Gastroesophageal sphincter (tissue), 4 donors: ENCODE data around the gene DOCK6. TPM values are rescaled to one million over a fixed set of nuclear protein-coding genes. Genes with fewer than 3 reads are reported as not detected.
A peak's percentile ranks its signal among the peaks of the same experiment; 100 is the strongest.

Experiments used
- ATAC-seq: fragments of 150-250 bp; one replicate; pipeline ENCODE4 v1.9.1; 2016; ENCODE audit warnings: mild to moderate bottlenecking, moderate library complexity
- H3K27ac ChIP-seq, 4 donors: fragments of 200-600 bp; sonication (generic) in 3 of 4; 1 replicate in 3 of 4; 2 replicates in 1 of 4; pipeline ENCODE4 v1.5.1; 2016 to 2019
- H3K27me3 ChIP-seq: fragments of 200-600 bp; sonication (generic); one replicate; pipeline ENCODE4 v1.5.1; 2019
- H3K36me3 ChIP-seq, 2 donors: fragments of 200-600 bp; sonication (generic); one replicate each; pipeline ENCODE4 v1.5.1; 2019; ENCODE audit warnings: control low read depth in 1 of 2
- H3K4me1 ChIP-seq, 3 donors: fragments of 200-600 bp; sonication (generic); 1 replicate in 2 of 3; 2 replicates in 1 of 3; pipeline ENCODE4 v1.5.1; 2016 to 2019; ENCODE audit warnings: control low read depth in 2 of 3
- H3K4me3 ChIP-seq, 2 donors: fragments of 200-600 bp; sonication (generic); one replicate each; pipeline ENCODE4 v1.5.1; 2019; ENCODE audit warnings: mild to moderate bottlenecking in 1 of 2, moderate library complexity in 1 of 2
- H3K9me3 ChIP-seq, 3 donors: fragments of 200-600 bp; sonication (generic); one replicate each; pipeline ENCODE4 v1.5.1; 2017 to 2019; ENCODE audit warnings: control low read depth in 2 of 3
- CTCF ChIP-seq, 4 experiments: fragments of 200-600 bp in 2 of 4; fragments of 450-650 bp in 2 of 4; sonication (generic) in 1 of 4; IDR thresholded peaks; one replicate each; pipeline ENCODE4 v1.5.1; 2017 to 2019; ENCODE audit warnings: antibody characterized with exemption in 4 of 4, mild to moderate bottlenecking in 2 of 4, moderate library complexity in 2 of 4
- EP300 ChIP-seq: sonication (generic); formaldehyde crosslinking; IDR thresholded peaks from one replicate; pipeline ENCODE4 v1.6.1; 2017; ENCODE audit warnings: antibody characterized with exemption, mild to moderate bottlenecking
- POLR2A ChIP-seq, 2 donors: fragments of 450-650 bp; IDR thresholded peaks; one replicate each; pipeline ENCODE4 v1.6.1; 2017; ENCODE audit warnings: antibody characterized with exemption in 2 of 2, mild to moderate bottlenecking in 2 of 2, moderate library complexity in 1 of 2
- POLR2AphosphoS5 ChIP-seq: sonication (generic); formaldehyde crosslinking; IDR thresholded peaks from one replicate; pipeline ENCODE4 v1.6.1; 2017; ENCODE audit warnings: antibody characterized with exemption
- WGBS, 2 donors: methylation state at CpG; one replicate each; pipeline ENCODE4 v1.1.5; 2018; ENCODE audit warnings: low coverage in 1 of 2; 5-methylcytosine and 5-hydroxymethylcytosine counted together
- total RNA-seq, 4 donors: library from RNA; depleted of rRNA; stranded (reverse); fragments of >200 nt; gene quantifications; one replicate each; pipeline ENCODE4 v1.1.0, GENCODE V29; 2016

Gene DOCK6
- total RNA-seq, 4 donors from 2014 or later: 18.5 to 43.1 (median 29.1) TPM

- 8 to 14% methylated on average over 9 to 11 of the region's 47 CpGs for WGBS, 2 donors
- ATAC-seq: peak; percentile 20
- no peaks in the 10 kb centered on the region for H3K27me3 ChIP-seq
- no peak for TF ChIP-seq CTCF (IDR thresholded peaks at IDR 0.05)
- no peak for TF ChIP-seq EP300
- TF ChIP-seq POLR2AphosphoS5: no peak
- TF ChIP-seq POLR2A (IDR thresholded peaks at IDR 0.05): no peak
- peaks cover 0 to 75% (median 30%) of the 10 kb centered on the region in 3 donors for H3K4me1 ChIP-seq
- peaks cover 0 to 60% of the 10 kb centered on the region in 2 donors for H3K36me3 ChIP-seq
- peak overlapping the region; percentile 80 to 99 (median 96) for H3K27ac ChIP-seq
- peak overlapping the region; percentile 76 to 86 for H3K4me3 ChIP-seq
- H3K9me3 ChIP-seq: no peaks in the 10 kb centered on the region
Measured at GRCh38 chr19:11196406-11197287, 65.7 kb downstream of the DOCK6 start.

DNA sequence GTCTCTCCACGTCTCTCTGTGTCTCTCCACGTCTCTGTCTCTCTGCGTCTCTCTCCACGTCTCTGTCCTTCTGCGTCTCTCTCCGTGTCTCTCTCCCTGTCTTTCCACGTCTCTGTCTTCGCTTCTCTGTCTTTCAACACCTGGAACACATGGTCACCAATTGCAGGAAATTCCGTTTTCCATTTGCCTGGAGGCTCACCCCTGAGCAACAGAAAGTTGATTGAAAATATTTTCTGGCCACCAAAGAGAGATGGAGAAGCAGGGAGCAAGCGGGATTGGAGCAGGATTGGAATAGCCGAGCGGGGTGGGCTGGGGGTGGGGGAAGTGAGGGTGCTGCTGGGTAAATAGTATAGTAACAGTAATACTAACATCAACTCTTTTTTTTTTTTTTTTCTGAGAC is 66.6 kb downstream of the DOCK6 start:
- peak overlapping the region; percentile 76 to 86 for H3K4me3 ChIP-seq
- 23 to 33% methylated on average over 2 to 10 of the region's 12 CpGs for WGBS, 2 donors
- H3K4me1 ChIP-seq: peaks cover 0 to 81% (median 38%) of the 10 kb centered on the region in 3 donors
- ATAC-seq: no peak
- no peaks in the 10 kb centered on the region for H3K27me3 ChIP-seq
- TF ChIP-seq POLR2A (IDR thresholded peaks at IDR 0.05): no peak
- no peak for TF ChIP-seq POLR2AphosphoS5
- TF ChIP-seq EP300: no peak
- no peak for TF ChIP-seq CTCF (IDR thresholded peaks at IDR 0.05)
- H3K27ac ChIP-seq: peak overlapping the region; percentile 80 to 99 (median 96)
- H3K36me3 ChIP-seq: peaks cover 0 to 60% of the 10 kb centered on the region in 2 donors
- no peaks in the 10 kb centered on the region for H3K9me3 ChIP-seq

DNA sequence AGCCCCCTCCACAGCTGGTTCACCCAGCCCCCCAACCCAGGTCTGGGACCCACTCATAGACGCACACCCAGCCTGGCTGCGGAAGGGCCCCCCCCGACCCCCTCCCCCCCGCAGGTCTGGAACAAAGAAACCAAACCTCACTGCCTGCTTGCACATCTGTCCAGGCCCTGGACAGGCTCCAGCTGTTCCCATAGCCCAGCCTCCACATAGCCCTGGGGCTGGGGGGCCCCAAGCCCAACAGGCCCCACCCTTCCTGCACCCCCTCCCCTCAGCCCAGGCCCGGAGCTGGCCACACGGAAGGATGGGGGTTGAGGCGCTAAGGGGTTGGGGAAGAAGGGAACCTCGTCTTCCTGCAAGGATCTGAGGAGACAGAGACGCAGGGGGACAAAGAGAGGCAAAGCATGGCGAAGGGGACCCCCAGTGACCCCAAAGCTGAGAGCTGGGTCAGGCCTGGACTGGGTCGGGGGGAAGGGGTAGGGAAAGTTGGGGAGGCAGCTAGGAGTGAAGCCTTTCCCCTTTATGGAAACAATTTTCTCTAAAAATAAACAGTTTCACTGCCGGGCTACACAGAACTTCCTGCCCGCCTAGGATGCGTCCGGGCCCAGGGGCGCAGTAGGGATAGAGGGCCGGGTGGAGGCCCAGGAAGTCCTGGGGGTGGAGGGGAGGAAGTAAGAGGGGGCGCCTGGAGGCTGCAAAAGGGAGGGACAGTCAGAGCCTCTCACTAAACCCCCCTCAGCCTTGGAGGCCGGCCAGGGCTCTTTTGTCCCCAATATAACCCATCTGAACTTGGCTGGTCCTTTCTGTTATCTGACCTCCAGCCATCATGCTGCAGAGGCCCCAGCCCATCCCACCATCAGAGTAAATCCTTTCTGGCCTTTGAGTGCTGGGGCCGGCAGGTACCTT is 67.4 kb downstream of the DOCK6 start:
- WGBS, 2 donors: 2 to 20% methylated on average over 1 to 8 of the region's 20 CpGs
- TF ChIP-seq POLR2A (IDR thresholded peaks at IDR 0.05): no peak
- TF ChIP-seq EP300: no peak
- no peak for TF ChIP-seq CTCF (IDR thresholded peaks at IDR 0.05)
- TF ChIP-seq POLR2AphosphoS5: no peak
- Histone ChIP-seq H3K36me3 (peaks cover 0 to 57% of the 10 kb centered on the region in 2 donors), H3K4me3 (peak overlapping the region; percentile 76 to 86), H3K4me1 (peaks cover 2 to 89% (median 46%) of the 10 kb centered on the region in 3 donors), H3K27ac (peak overlapping the region; percentile 80 to 99 (median 96)), H3K27me3 (no peaks in the 10 kb centered on the region), H3K9me3 (no peaks in the 10 kb centered on the region)
- ATAC-seq: no peak

GRCh38 chr19:11194173-11194572 is 68.2 kb downstream of the DOCK6 start:
- H3K36me3 ChIP-seq: peaks cover 0 to 51% of the 10 kb centered on the region in 2 donors
- no peak for TF ChIP-seq CTCF (IDR thresholded peaks at IDR 0.05)
- no peak for TF ChIP-seq EP300
- no peak for TF ChIP-seq POLR2A (IDR thresholded peaks at IDR 0.05)
- no peak for TF ChIP-seq POLR2AphosphoS5
- H3K4me1 ChIP-seq: peaks cover 2 to 92% (median 51%) of the 10 kb centered on the region in 3 donors
- H3K4me3 ChIP-seq: peak overlapping the region; percentile 76 to 86
- peak overlapping the region; percentile 80 to 99 (median 96) for H3K27ac ChIP-seq
- no peak for ATAC-seq
- H3K27me3 ChIP-seq: no peaks in the 10 kb centered on the region
- WGBS, 2 donors: 0% methylated on average over 1 of the region's 8 CpGs; no CpG with 5 or more reads in 1 of the 2 donors
- no peaks in the 10 kb centered on the region for H3K9me3 ChIP-seq
